SU-DHL-6 (cell line): Measurements from ENCODE around the gene LYZL1.

Experiments
- H2AFZ ChIP-seq: fragments of 200-600 bp; sonication (generic); 2 replicates; pipeline ENCODE4 v1.6.1; 2014; ENCODE audit warnings: low read depth, mild to moderate bottlenecking, moderate library complexity, mixed read lengths, antibody characterized with exemption, low read length; ENCODE audit not compliant: severe bottlenecking
- H3F3A ChIP-seq: fragments of 200-600 bp; shearing (Covaris generic); 2 replicates; pipeline ENCODE4 v1.6.0; 2016; ENCODE audit warnings: antibody characterized with exemption, mild to moderate bottlenecking; ENCODE audit not compliant: insufficient read depth
- H3K27ac ChIP-seq: fragments of 200-600 bp; sonication (generic); 2 replicates; pipeline ENCODE4 v1.5.1; 2016; ENCODE audit warnings: low read depth, mild to moderate bottlenecking, low read length, moderate library complexity, mixed read lengths
- H3K27me3 ChIP-seq: fragments of 200-600 bp; sonication (generic), shearing (Covaris generic); 2 replicates; pipeline ENCODE4 v1.6.0; 2014; ENCODE audit warnings: mild to moderate bottlenecking, low read length
- H3K36me3 ChIP-seq: fragments of 200-600 bp; sonication (generic); 2 replicates; pipeline ENCODE4 v1.6.1; 2014; ENCODE audit warnings: mild to moderate bottlenecking, low read length, mixed read lengths
- H3K4me2 ChIP-seq: fragments of 300-600, 200-600 bp; shearing (Covaris generic), sonication (generic); 2 replicates; pipeline ENCODE4 v1.6.0; 2014; ENCODE audit warnings: low read length, low read depth, mild to moderate bottlenecking; ENCODE audit not compliant: poor library complexity, severe bottlenecking
- H3K4me3 ChIP-seq: fragments of 200-600 bp; sonication (generic); 2 replicates; pipeline ENCODE4 v1.5.1; 2014; ENCODE audit warnings: antibody characterized with exemption, low read length, mild to moderate bottlenecking, mixed read lengths; ENCODE audit not compliant: insufficient read depth, poor library complexity, severe bottlenecking
- H3K79me2 ChIP-seq: fragments of 200-600 bp; sonication (generic); 2 replicates; pipeline ENCODE4 v1.6.1; 2014; ENCODE audit warnings: mild to moderate bottlenecking, low read length, moderate library complexity; ENCODE audit not compliant: insufficient read depth
- H3K9ac ChIP-seq: fragments of 200-600 bp; sonication (generic); 2 replicates; pipeline ENCODE4 v1.7.0; 2014; ENCODE audit warnings: mild to moderate bottlenecking, low read length
- H3K9me2 ChIP-seq: fragments of 200-600 bp; sonication (generic); replicated peaks from 2 replicates; pipeline ENCODE4 v1.6.1; 2014; ENCODE audit warnings: low read length; ENCODE audit not compliant: insufficient read depth
- H3K9me3 ChIP-seq: fragments of 200-600 bp; sonication (generic); 2 replicates; pipeline ENCODE4 v1.6.1; 2014; ENCODE audit warnings: low read length, mixed read lengths; ENCODE audit not compliant: insufficient read depth
- H4K20me1 ChIP-seq: fragments of 200-600 bp; sonication (generic); 2 replicates; pipeline ENCODE4 v1.6.1; 2014; ENCODE audit warnings: low read depth, mild to moderate bottlenecking, antibody characterized with exemption, low read length, moderate library complexity, mixed read lengths
- CTCF ChIP-seq: fragments of 200-600 bp; sonication (generic); IDR thresholded peaks from one replicate; pipeline ENCODE4 v1.5.1; 2017; ENCODE audit warnings: antibody characterized with exemption, mild to moderate bottlenecking, low read length, moderate library complexity; ENCODE audit not compliant: insufficient read depth, poor library complexity, severe bottlenecking
- EZH2phosphoT487 ChIP-seq: fragments of 200-600 bp; sonication (generic), shearing (Covaris generic); conservative IDR thresholded peaks from 2 replicates; pipeline ENCODE4 v1.6.1; 2018; ENCODE audit warnings: mild to moderate bottlenecking, antibody characterized with exemption, low read length, moderate library complexity, mixed read lengths

LYZL1 gene

GRCh38 chr10:29246449-29246848 is 42.4 kb upstream of the LYZL1 start:
- Histone ChIP-seq H3F3A (no peaks in the 10 kb centered on the region), H3K9me2 (no peaks in the 10 kb centered on the region), H2AFZ (no peak overlapping the region), H3K27ac (no peak overlapping the region), H3K9ac (no peak overlapping the region), H3K9me3 (no peaks in the 10 kb centered on the region), H3K27me3 (no peaks in the 10 kb centered on the region), H3K4me2 (no peak overlapping the region), H4K20me1 (no peaks in the 10 kb centered on the region), H3K79me2 (no peaks in the 10 kb centered on the region), H3K36me3 (no peaks in the 10 kb centered on the region), H3K4me3 (no peak overlapping the region)
- no peak for TF ChIP-seq EZH2phosphoT487
- no peak for TF ChIP-seq CTCF

GRCh38 chr10:29248158-29248557 is 40.7 kb upstream of the LYZL1 start:
- Histone ChIP-seq H4K20me1 (no peaks in the 10 kb centered on the region), H2AFZ (no peak overlapping the region), H3K36me3 (no peaks in the 10 kb centered on the region), H3K9me3 (no peaks in the 10 kb centered on the region), H3K27ac (no peak overlapping the region), H3K4me3 (no peak overlapping the region), H3K9ac (no peak overlapping the region), H3F3A (no peaks in the 10 kb centered on the region), H3K9me2 (no peaks in the 10 kb centered on the region), H3K27me3 (no peaks in the 10 kb centered on the region), H3K4me2 (no peak overlapping the region), H3K79me2 (no peaks in the 10 kb centered on the region)
- TF ChIP-seq CTCF: no peak
- TF ChIP-seq EZH2phosphoT487: no peak

- H3K4me3 ChIP-seq: no peak overlapping the region
- no peak overlapping the region for H3K9ac ChIP-seq
- no peak overlapping the region for H3K27ac ChIP-seq
- no peaks in the 10 kb centered on the region for H3K9me3 ChIP-seq
- H2AFZ ChIP-seq: no peak overlapping the region
- H3K4me2 ChIP-seq: no peak overlapping the region
- TF ChIP-seq CTCF: no peak
- TF ChIP-seq EZH2phosphoT487: no peak
- no peaks in the 10 kb centered on the region for H3K27me3 ChIP-seq
- H3K36me3 ChIP-seq: no peaks in the 10 kb centered on the region
- no peaks in the 10 kb centered on the region for H3K9me2 ChIP-seq
- H4K20me1 ChIP-seq: no peaks in the 10 kb centered on the region
- H3F3A ChIP-seq: no peaks in the 10 kb centered on the region
- H3K79me2 ChIP-seq: no peaks in the 10 kb centered on the region
These were observed 39.9 kb upstream of the LYZL1 start for GRCh38 chr10:29249018-29249417.
